22Rv1 (cell line): ENCODE measurements around the gene IGSF3.
"Not testable (repeated sequence)": the region's sequence is repeated elsewhere in the genome, so short reads cannot be mapped to it uniquely, and the experiment has no call there.

ENCODE experiments used
- H3K27ac ChIP-seq: fragments of 450-650 bp; 2 replicates; pipeline ENCODE4 v1.5.1; 2017
- CTCF ChIP-seq: fragments of 450-650 bp; IDR thresholded peaks from 2 replicates; pipeline ENCODE4 v1.5.1; 2017; ENCODE audit warnings: mild to moderate bottlenecking
- ZFX ChIP-seq: fragments of 450-650 bp; IDR thresholded peaks from 2 replicates; pipeline ENCODE4 v1.6.1; 2017; ENCODE audit warnings: antibody characterized with exemption, borderline replicate concordance

IGSF3 gene

DNA sequence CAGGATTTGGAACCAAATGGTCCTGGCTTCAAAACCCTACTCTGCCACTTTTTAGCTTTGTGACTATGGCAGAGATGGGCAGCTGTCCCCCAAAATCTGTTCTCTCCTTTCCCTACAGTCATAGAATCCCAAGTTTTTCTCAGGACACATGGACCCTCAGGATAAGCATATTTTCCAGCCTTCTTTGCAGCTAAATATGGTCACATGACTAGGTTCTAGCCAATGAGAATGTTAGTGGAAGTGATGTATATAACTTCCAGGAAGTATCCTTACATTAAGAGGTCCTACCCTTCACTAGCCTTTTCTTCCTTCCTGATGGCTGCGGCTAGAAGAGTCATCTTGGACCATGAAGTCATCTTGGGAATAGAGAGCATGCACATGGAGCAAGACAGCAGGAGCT is 5.9 kb downstream of the IGSF3 start:
- TF ChIP-seq CTCF = no peak
- no peak for TF ChIP-seq ZFX
- no peak overlapping the region for H3K27ac ChIP-seq

GRCh38 chr1:116658645-116659044 is 8.9 kb downstream of the IGSF3 start:
- not testable (repeated sequence) for H3K27ac ChIP-seq

DNA sequence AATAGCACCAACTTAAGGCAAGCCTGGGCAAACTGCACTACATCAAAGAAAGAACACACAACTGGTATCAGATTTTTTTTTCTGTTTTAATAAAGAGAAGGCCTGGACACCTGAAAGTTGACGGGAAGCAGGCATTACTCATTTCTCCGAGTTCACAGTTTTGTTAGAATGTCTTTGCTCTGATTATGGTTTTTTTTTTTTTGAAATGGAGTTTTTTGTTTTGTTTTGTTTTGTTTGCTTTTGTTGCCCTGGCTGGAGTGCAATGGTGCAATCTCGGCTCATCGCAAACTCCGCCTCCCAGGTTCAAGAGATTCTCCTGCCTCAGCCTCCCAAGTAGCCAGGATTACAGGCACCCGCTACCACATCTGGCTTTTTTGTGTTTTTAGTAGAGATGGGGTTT is 9.7 kb downstream of the IGSF3 start:
- H3K27ac ChIP-seq = not testable (repeated sequence)

- no peak for TF ChIP-seq ZFX
- no peak for TF ChIP-seq CTCF
- H3K27ac ChIP-seq = no peak overlapping the region
Observed at GRCh38 chr1:116654351-116654750, 13.2 kb downstream of the IGSF3 start.

- not testable (repeated sequence) for H3K27ac ChIP-seq
Observed at GRCh38 chr1:116652598-116652997, 14.9 kb downstream of the IGSF3 start.

GRCh38 chr1:116650781-116651180 is 16.8 kb downstream of the IGSF3 start:
- H3K27ac ChIP-seq = not testable (repeated sequence)

GRCh38 chr1:116649041-116649440 is 18.5 kb downstream of the IGSF3 start:
- not testable (repeated sequence) for H3K27ac ChIP-seq

DNA sequence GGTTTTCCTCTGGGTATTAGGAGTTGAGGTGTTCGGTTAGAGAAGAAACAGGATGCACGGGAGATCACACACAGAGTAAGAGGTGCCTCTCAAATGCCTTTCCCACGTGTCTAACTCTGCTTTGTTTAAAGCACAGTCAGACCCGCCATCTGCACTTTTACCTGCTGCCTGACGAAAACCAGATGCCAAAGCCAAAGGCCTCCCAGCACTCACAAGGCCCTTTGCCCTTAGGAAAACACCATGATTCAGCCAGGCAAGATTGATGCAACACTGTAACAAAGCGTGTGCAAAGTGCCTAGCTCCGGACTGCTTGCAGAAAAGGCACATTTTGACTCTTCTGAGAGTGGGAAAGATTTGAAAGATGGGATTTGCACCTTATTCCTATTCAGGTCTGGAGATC is 19.2 kb downstream of the IGSF3 start:
- not testable (repeated sequence) for H3K27ac ChIP-seq

- not testable (repeated sequence) for H3K27ac ChIP-seq
Observed at GRCh38 chr1:116647186-116647585, 20.3 kb downstream of the IGSF3 start.

- not testable (repeated sequence) for H3K27ac ChIP-seq
Observed at GRCh38 chr1:116646673-116647170, 20.8 kb downstream of the IGSF3 start.

- not testable (repeated sequence) for H3K27ac ChIP-seq
- peak; percentile 11; the same call in 1 of the 2 replicates for TF ChIP-seq CTCF
Observed at GRCh38 chr1:116645802-116646672, 21.5 kb downstream of the IGSF3 start.

GRCh38 chr1:116644993-116645392 is 22.5 kb downstream of the IGSF3 start:
- not testable (repeated sequence) for H3K27ac ChIP-seq

GRCh38 chr1:116644096-116644495 is 23.4 kb downstream of the IGSF3 start:
- H3K27ac ChIP-seq = not testable (repeated sequence)

- not testable (repeated sequence) for H3K27ac ChIP-seq
Observed at GRCh38 chr1:116643281-116643751, 24.2 kb downstream of the IGSF3 start.

DNA sequence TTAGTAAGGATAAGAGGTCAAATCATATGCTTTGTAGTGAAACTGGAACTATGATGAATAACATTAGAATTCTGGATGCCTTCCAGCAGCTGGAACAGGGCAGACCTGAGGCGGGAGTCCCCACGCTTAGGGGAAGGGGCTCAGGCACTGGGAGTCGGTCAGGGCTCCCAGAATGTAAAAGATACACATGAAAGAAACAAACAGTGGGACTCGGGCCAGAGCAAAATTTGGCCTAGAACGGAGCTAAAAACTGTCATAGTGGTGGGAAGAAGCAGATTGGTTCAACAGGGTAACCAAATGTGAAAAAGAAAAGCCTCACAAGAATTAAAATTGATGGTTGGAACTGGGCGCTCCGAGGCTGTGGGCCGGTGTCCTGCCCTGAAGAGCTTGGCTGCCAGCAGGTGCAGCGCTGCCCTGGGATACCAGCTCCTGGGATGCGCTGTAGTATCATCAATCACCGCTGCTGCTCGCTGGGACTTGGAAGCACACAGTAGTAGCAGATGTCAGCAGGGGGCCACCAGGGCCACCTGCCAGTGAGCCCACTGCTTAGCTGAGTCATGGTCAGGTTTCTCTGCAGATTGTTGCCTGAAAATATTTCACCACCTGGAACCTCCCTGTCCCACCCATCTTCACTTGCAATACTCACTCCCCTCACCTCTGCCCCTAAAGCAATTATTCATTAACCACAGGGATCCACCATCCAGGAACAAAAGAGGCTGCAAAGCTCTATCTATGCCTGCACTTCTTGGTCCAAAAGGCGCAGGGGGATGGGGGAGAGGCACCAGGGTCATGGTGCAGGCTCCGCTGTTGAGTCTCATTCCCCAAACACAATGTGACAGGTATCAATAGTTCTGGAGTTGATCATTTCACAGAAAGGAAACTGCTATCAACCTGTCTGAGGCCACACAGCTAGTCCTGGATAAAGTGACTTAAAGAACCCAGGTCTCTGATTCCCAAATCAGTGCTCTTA is 24.9 kb downstream of the IGSF3 start:
- not testable (repeated sequence) for H3K27ac ChIP-seq

DNA sequence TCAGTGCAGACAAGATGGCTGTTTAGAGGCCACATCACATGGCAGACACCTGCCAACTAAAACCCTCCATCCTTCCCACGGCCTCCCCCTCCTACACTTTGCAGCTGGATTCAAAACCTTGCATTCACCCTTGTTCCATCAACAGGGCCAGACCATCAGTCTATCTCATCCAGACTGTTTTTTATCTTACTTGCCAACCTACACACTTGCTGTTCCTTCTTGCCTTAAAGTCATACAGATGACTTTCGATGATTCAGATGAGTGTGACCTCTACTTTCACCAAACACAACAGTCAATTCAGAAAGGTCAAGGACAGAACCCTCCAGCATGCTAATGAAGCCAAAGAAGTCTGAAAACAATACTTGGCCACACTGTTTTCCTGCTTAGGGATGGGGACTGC is 29.9 kb downstream of the IGSF3 start:
- not testable (repeated sequence) for H3K27ac ChIP-seq

- not testable (repeated sequence) for H3K27ac ChIP-seq
Observed at GRCh38 chr1:116636584-116636983, 30.9 kb downstream of the IGSF3 start.
